HepG2 (cell line): Measurements from ENCODE around the gene RELL2. TPM values are rescaled to one million over a fixed set of nuclear protein-coding genes. Genes with fewer than 3 reads are reported as not detected.

Experiments
- CC2D1A ChIP-seq: sonication (generic); formaldehyde crosslinking; IDR thresholded peaks from 2 replicates; pipeline ENCODE4 v1.8.1; 2023; ENCODE audit warnings: mild to moderate bottlenecking, missing genetic modification reagents
- EHMT2 ChIP-seq: fragments of 200-600 bp; sonication (generic); IDR thresholded peaks from 2 replicates; pipeline ENCODE4 v1.7.0; 2017; ENCODE audit warnings: antibody characterized with exemption, low read depth, low read length, borderline replicate concordance
- MAX ChIP-seq: IDR thresholded peaks from 2 replicates; pipeline ENCODE4 v1.6.1; 2012; ENCODE audit warnings: inconsistent platforms
- MEIS2 ChIP-seq: sonication (generic); formaldehyde crosslinking; IDR thresholded peaks from 2 replicates; pipeline ENCODE4 v1.9.0; 2021; ENCODE audit warnings: mild to moderate bottlenecking, missing genetic modification reagents
- MYC ChIP-seq: sonication (generic); formaldehyde crosslinking; IDR thresholded peaks from 2 replicates; pipeline ENCODE4 v1.9.0; 2021; ENCODE audit warnings: missing genetic modification reagents, borderline replicate concordance
- MYPOP ChIP-seq: sonication (generic); formaldehyde crosslinking; IDR thresholded peaks from 2 replicates; pipeline ENCODE4 v1.8.1; 2023; ENCODE audit warnings: mild to moderate bottlenecking, moderate library complexity, missing genetic modification reagents
- NFRKB ChIP-seq: fragments of 450-650 bp; IDR thresholded peaks from 2 replicates; pipeline ENCODE4 v1.6.1; 2017
- SAFB2 ChIP-seq: sonication (generic); formaldehyde crosslinking; IDR thresholded peaks from 2 replicates; pipeline ENCODE4 v1.5.1; 2020; ENCODE audit warnings: missing genetic modification reagents, low read depth, mild to moderate bottlenecking, borderline replicate concordance
- TCF7 ChIP-seq: sonication (generic); IDR thresholded peaks from 2 replicates; pipeline ENCODE4 v1.6.1; 2016; ENCODE audit warnings: antibody characterized with exemption, low read depth
- TFAP4 ChIP-seq: sonication (generic); IDR thresholded peaks from 2 replicates; pipeline ENCODE4 v1.6.1; 2016; ENCODE audit warnings: low read depth, borderline replicate concordance
- TRAFD1 ChIP-seq: sonication (generic); formaldehyde crosslinking; IDR thresholded peaks from 2 replicates; pipeline ENCODE4 v1.5.1; 2020; ENCODE audit warnings: missing genetic modification reagents, mild to moderate bottlenecking, borderline replicate concordance
- YY1 ChIP-seq: IDR thresholded peaks from 2 replicates; pipeline ENCODE4 v1.6.1; 2011; ENCODE audit warnings: low read length, low read depth, moderate library complexity, mild to moderate bottlenecking; ENCODE audit not compliant: insufficient read depth, insufficient replicate concordance
- ZBED4 ChIP-seq: sonication (generic); formaldehyde crosslinking; IDR thresholded peaks from 2 replicates; pipeline ENCODE4 v1.4.0; 2020; ENCODE audit warnings: missing genetic modification reagents, borderline replicate concordance
- ZNF280B ChIP-seq: sonication (generic); formaldehyde crosslinking; IDR thresholded peaks from 2 replicates; pipeline ENCODE4 v1.5.0; 2020; ENCODE audit warnings: missing genetic modification reagents, mild to moderate bottlenecking, borderline replicate concordance
- ZNF546 ChIP-seq: sonication (generic); formaldehyde crosslinking; conservative IDR thresholded peaks from 2 replicates; pipeline ENCODE4 v1.8.1; 2023; ENCODE audit warnings: mild to moderate bottlenecking, missing genetic modification reagents
- ZNF574 ChIP-seq: sonication (generic); formaldehyde crosslinking; IDR thresholded peaks from 2 replicates; pipeline ENCODE4 v1.4.0; 2020; ENCODE audit warnings: missing genetic modification reagents
- polyA plus RNA-seq, 8 experiments: library from polyadenylated mRNA; depleted of rRNA in 3 of 8; stranded (reverse) in 7 of 8; unstranded in 1 of 8; fragments of >200 nt; fragmentation: Illumina TruSeq in 4 of 8; extraction: Trizol in 4 of 8; gene quantifications; 2 replicates each; pipeline versions ENCODE4 v1.2.1 to v1.2.3, GENCODE V29; 2011 to 2016; ENCODE audit warnings: low read depth in 4 of 8, missing spikeins in 1 of 8, mixed read lengths in 1 of 8; ENCODE audit not compliant: insufficient read depth in 1 of 8
- total RNA-seq, 5 experiments: library from RNA; depleted of rRNA; stranded (reverse); fragments of >200 nt; fragmentation: Illumina TruSeq; extraction: Trizol; gene quantifications; 2 replicates each; pipeline ENCODE4 v1.2.3, GENCODE V29; 2016; ENCODE audit warnings: low read depth in 1 of 5

RELL2 gene
- total and polyA plus RNA-seq, 2 of the 13 experiments (the other 11 are each of a cell fraction or from before 2014, with no cell fraction given): 6.4 to 8.3 TPM

- TF ChIP-seq ZBED4 (CRISPR knock-in tag) (no peak), TCF7 (no peak), EHMT2 (no peak), MYC (CRISPR knock-in tag) (no peak), TRAFD1 (no peak), ZNF280B (CRISPR knock-in tag) (no peak), ZNF574 (CRISPR knock-in tag) (peak; percentile 45), NFRKB (no peak), MYPOP (CRISPR knock-in tag) (no peak; the same call in 1 of the 2 replicates), ZNF546 (CRISPR knock-in tag) (no peak), CC2D1A (CRISPR knock-in tag) (no peak), MEIS2 (CRISPR knock-in tag) (no peak), SAFB2 (peak; percentile 4; the same call in 1 of the 2 replicates), MAX (peak; percentile 58), TFAP4 (no peak), YY1 (no peak)
These were observed at the start of gene RELL2, which contains the start of gene HDAC3 (continued) for GRCh38 chr5:141636413-141637122.
